Ovary (tissue), 3 donors: ENCODE measurements around the gene MAGOHB.

Experiments used
- POLR2A ChIP-seq: fragments of 450-650 bp; IDR thresholded peaks from one replicate; pipeline ENCODE4 v1.6.1; 2017; ENCODE audit warnings: antibody characterized with exemption, mild to moderate bottlenecking, moderate library complexity
- TF ChIP-seq, protein P1 (sequence below), 3 donors: fragments of 450-650 bp in 2 of 3; fragments of 200-600 bp in 1 of 3; IDR thresholded peaks; one replicate each; pipeline versions ENCODE4 v1.5.1 to v1.8.0; 2016 to 2022; ENCODE audit warnings: antibody characterized with exemption in 3 of 3, mild to moderate bottlenecking in 1 of 3
- donor health status: DM: no; HTN: no; CAD: no.

DNA sequence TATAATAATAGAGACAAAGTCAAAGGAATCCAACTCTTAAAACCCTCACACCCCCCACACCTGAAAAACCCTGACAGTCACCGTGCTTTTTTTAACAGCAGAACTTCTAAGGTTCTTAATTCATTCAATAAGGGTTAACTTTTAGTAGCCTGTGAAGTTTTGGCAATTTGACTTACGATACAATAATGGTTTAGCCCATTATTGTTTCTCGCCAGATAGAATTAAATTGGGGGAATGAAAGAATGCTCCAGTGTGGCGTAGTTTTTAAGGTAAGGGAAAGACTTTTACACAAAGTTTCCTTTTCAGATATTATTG is 604 bp upstream of the MAGOHB start:
- TF ChIP-seq, protein P1, sequence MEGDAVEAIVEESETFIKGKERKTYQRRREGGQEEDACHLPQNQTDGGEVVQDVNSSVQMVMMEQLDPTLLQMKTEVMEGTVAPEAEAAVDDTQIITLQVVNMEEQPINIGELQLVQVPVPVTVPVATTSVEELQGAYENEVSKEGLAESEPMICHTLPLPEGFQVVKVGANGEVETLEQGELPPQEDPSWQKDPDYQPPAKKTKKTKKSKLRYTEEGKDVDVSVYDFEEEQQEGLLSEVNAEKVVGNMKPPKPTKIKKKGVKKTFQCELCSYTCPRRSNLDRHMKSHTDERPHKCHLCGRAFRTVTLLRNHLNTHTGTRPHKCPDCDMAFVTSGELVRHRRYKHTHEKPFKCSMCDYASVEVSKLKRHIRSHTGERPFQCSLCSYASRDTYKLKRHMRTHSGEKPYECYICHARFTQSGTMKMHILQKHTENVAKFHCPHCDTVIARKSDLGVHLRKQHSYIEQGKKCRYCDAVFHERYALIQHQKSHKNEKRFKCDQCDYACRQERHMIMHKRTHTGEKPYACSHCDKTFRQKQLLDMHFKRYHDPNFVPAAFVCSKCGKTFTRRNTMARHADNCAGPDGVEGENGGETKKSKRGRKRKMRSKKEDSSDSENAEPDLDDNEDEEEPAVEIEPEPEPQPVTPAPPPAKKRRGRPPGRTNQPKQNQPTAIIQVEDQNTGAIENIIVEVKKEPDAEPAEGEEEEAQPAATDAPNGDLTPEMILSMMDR (IDR thresholded peaks at IDR 0.05): no peak
- no peak for TF ChIP-seq POLR2A
